ENCODE results near the gene RBM5.

DNA sequence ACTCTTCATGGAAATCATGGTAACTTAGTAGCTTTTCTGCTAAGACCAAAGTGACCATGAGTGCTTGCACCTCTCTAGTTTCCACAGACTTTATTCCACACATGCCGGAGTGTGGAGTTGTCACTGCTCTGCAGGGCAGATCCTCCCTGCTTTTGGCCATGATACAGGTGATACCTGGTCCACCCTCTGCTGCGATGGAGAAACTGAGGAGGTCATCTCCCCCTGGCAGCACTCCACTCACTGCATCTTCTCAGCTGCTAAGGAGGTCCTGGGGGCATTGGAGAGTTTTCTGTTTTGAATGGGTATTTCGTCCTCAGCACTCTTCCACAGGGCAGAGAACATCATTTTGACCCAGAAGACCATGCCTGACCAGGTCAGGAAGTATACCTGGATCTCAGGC, 31.1 kb downstream of the RBM5 start:
- TF ChIP-seq, protein P1, sequence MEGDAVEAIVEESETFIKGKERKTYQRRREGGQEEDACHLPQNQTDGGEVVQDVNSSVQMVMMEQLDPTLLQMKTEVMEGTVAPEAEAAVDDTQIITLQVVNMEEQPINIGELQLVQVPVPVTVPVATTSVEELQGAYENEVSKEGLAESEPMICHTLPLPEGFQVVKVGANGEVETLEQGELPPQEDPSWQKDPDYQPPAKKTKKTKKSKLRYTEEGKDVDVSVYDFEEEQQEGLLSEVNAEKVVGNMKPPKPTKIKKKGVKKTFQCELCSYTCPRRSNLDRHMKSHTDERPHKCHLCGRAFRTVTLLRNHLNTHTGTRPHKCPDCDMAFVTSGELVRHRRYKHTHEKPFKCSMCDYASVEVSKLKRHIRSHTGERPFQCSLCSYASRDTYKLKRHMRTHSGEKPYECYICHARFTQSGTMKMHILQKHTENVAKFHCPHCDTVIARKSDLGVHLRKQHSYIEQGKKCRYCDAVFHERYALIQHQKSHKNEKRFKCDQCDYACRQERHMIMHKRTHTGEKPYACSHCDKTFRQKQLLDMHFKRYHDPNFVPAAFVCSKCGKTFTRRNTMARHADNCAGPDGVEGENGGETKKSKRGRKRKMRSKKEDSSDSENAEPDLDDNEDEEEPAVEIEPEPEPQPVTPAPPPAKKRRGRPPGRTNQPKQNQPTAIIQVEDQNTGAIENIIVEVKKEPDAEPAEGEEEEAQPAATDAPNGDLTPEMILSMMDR (conservative IDR thresholded peaks at IDR 0.05 in 1 of 2, IDR thresholded peaks at IDR 0.05 in 1 of 2; ENCODE audit: low read depth in 1 of 2, low read length in 2 of 2): no peak
- TF ChIP-seq EZH2 (IDR thresholded peaks at IDR 0.05; ENCODE audit: low read length, missing control alignments): no peak

All from fibroblast of lung (primary cell).